Measurements from ENCODE around the gene TP53BP2. TPM values are rescaled to one million over a fixed set of nuclear protein-coding genes. Genes with fewer than 3 reads are reported as not detected.
A peak's percentile ranks its signal among the peaks of the same experiment; 100 is the strongest.

Gene TP53BP2
- total RNA-seq, 1 experiment from 2014 or later = 22.3 TPM

DNA sequence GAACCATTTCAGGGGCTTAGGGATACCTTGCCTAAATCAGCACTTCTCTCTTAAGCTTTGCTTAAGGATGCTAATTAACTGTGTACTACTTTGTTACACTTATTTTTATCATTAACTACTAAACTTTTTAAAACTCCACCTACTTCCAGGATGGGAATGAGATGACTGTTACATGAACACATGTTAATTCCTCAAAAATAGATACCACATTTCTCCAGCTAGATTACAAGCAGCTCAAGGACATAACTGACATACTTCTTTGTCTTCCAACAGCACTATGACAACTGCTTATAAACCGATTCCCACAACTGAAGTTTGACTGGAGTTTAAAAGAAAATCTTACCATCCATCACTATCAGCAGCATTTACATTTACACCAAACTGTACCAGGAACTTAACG lies 53.7 kb downstream of the TP53BP2 start:
- no peaks in the 10 kb centered on the region for H3K27me3 ChIP-seq
- no peaks in the 10 kb centered on the region for H3K9me3 ChIP-seq
- H3K36me3 ChIP-seq = peaks cover 28% of the 10 kb centered on the region
- no peak for DNase-seq
- H3K4me3 ChIP-seq = no peak overlapping the region

DNA sequence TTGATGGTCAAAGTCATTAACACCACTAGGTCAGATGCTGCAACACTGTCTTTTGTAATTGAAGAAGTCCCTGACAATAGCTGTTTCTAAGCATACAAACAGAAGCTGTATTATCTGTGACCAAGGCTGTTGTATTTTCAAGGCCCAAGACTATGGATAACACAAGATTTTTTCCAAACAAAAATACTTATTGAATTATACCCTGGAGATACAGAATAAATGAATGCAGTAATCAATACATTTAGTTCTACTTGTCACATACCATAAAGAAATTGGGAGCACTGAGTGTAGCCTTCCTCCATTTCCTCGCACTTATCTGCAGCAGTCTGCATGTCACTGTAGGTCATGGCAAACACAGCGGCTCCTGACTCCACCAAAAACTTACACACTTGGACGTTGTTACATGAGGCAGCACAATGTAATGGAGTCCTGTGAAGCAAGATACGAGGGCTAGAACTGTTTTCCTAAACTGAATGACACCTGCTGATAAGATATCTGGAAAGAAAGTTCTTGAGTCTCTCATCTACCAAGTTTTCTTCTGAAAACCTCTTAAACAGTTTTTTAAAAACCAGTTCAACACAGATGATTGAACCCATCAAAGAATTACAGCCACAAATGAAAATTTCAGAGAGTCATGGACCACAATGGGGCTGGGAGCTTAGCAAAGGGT lies 56.9 kb downstream of the TP53BP2 start:
- DNase-seq = no peak
- Histone ChIP-seq H3K27me3 (no peaks in the 10 kb centered on the region), H3K4me3 (no peak overlapping the region), H3K36me3 (peaks cover 29% of the 10 kb centered on the region), H3K9me3 (no peaks in the 10 kb centered on the region)

DNA sequence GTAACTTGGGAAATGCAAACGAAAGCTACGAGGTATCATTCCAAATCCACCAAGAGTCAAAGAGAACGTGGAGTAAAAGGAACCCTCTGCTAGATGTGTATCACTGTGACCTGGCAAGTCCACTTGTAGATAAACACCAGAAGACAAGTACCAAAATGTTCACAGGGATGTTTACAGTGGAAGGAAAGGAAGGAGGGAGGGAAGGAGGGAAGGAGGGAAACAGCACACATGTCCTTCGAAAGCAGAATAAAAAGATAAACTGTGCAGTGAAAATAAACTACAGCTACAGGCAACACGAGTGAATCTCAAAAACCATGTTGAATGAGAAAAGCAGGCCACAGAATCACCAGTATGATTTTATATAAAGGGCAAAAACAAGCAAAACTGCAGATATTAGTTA lies 59.9 kb downstream of the TP53BP2 start:
- Histone ChIP-seq H3K36me3 (peaks cover 29% of the 10 kb centered on the region), H3K9me3 (no peaks in the 10 kb centered on the region), H3K27me3 (no peaks in the 10 kb centered on the region), H3K4me3 (no peak overlapping the region)
- DNase-seq = no peak

DNA sequence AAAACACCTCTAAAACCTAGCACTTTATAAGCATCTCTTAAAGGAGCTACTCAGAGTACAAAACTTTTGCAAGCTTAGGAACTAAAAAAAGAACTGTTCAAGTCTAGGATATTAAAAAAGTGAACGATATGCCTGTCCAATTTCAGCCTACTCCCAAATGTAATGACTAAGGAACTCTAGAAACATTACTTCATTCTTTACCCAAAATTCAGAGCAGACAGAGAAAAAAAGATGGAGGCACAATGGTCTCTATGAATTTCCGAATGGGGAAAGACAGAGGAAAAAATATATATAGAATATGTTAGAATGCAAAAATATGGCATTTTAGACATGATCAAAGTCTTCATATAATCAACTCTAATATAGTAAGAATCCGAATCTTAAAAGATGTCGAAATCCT lies 61.2 kb downstream of the TP53BP2 start:
- Histone ChIP-seq H3K9me3 (no peaks in the 10 kb centered on the region), H3K36me3 (peaks cover 38% of the 10 kb centered on the region)

DNA sequence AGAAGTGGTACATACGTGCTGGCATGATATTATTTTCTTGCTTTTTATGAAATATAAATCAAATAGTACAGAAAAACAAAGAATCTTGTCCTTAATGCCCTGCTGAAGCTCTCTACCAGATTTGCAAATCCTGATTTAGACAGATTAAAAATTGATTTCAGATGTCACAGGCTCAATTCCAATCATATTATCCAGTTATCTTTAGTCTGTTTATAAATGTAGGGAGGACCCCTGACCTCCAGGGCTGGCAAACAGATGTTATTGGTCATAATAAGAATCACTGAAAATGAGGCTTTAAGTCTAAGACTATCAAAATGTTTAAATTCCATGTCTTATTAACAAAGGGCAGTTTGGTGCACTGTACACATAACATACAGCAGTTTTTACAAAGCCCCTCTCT lies 62.1 kb downstream of the TP53BP2 start:
- no peak overlapping the region for H3K4me3 ChIP-seq
- H3K36me3 ChIP-seq = peaks cover 34% of the 10 kb centered on the region
- no peaks in the 10 kb centered on the region for H3K9me3 ChIP-seq
- no peak for DNase-seq
- no peaks in the 10 kb centered on the region for H3K27me3 ChIP-seq

More for the DNA sequence above, 61.2 kb downstream of the TP53BP2 start:
- no peak overlapping the region for H3K4me3 ChIP-seq
- H3K27me3 ChIP-seq = no peaks in the 10 kb centered on the region
- no peak for DNase-seq

DNA sequence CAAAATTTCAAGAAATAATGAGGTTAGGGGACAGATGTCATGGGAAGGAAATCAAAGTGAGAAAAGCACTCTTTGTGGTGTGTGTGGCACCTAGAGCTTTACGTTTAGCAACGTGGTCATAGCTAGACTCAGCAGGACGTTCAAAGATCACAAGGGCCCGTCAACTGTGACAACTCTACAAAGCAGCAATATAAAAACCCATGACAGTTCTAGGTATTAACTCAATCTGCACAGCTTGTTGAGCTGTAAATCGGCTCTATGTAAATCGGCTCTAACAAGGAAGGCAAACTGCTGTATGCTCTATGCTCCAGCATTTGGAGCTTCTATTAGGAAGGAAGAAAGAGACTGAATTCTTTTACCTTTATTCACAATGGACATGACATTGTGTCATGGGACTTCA lies 64.8 kb downstream of the TP53BP2 start:
- Histone ChIP-seq H3K9me3 (no peaks in the 10 kb centered on the region), H3K4me3 (no peak overlapping the region), H3K36me3 (peaks cover 43% of the 10 kb centered on the region), H3K27me3 (no peaks in the 10 kb centered on the region)
- DNase-seq = no peak

DNA sequence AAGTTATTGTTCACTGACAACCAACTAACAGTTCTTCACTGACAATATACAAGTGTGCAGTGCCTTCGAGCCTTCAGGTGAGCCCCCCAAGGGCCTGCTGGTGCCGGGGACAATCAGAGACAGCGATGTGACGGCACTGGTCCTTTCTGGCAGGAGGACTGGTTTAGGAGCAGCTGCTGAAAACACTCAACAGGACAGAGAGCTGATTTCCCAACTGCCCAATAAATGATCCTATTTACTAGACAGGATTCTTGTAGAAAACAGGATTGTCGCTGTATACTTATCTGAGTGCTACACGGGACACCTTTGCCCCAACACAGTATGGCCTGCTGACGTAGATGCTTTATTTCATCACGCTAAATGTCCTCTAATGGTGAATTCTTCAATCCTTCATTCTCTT lies 65.4 kb downstream of the TP53BP2 start:
- peaks cover 46% of the 10 kb centered on the region for H3K36me3 ChIP-seq
- DNase-seq = no peak

DNA sequence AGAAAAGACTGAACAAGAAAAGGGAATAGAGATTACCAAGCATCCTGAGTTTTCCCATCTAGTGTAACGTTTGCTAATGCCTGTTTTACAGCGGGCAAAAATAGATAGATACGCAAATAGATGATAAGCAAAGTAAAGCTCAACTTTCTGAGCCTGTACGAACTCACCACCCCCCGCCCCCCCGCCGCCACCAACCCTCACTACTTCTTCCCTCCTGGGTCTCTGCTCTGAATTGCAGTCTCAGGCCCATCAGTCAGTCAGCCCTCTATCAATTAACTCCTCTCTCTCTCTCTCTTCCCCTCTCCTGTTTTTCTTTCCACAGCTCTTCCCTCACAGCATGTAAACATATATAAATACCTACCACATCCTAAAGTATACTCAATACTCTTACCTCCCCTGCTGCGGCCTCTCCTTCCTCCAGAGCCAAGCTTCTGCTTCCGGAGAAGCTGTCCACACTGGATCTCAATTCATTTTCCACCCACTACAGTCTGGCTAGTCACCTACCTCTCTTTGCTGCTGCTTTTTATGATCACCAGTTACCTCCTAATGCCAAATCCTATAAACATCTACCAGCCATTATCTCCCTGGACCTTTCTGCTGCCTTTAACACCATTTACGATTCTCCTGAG lies 68.8 kb downstream of the TP53BP2 start:
- Histone ChIP-seq H3K4me3 (no peak overlapping the region), H3K27me3 (no peaks in the 10 kb centered on the region), H3K36me3 (peaks cover 72% of the 10 kb centered on the region), H3K9me3 (no peaks in the 10 kb centered on the region)
- DNase-seq = no peak

More for the DNA sequence above, 65.4 kb downstream of the TP53BP2 start:
- H3K9me3 ChIP-seq = no peaks in the 10 kb centered on the region
- H3K4me3 ChIP-seq = no peak overlapping the region
- no peaks in the 10 kb centered on the region for H3K27me3 ChIP-seq

DNA sequence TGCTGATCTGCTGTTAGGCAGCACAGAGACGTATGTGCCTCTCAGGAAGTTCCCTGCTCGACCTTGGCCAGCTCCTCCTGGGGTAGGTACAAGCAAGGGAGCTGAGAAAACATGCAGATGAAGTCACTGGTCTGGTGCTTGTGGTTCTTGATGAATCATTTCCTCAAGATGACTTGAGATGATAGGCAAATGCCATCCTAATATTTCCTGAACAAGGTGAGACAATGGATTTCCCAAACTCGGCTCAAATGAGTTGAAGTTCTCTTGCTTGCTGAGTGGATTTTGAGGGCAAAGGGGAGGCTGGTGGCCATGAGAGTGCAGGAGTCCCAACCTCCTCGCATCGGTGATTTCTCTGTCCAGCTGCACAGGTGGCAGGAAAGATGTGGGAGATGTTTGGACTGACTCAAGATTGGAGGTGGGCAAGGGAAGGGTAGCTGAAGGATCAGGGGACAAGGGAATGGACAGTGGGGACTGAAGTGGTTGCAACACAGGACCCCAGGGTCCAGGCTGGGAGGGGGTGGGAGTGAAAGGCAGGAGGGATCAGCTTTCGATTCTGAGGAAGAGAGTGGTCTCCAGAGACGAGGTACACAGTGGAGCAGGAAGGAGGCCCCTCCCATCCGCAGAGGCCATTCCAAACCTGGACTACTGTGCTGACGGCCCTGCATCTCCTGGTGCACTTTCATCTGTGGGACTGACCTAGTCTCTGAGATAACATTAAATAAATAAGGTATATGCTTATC lies 69.5 kb downstream of the TP53BP2 start:
- peaks cover 79% of the 10 kb centered on the region for H3K36me3 ChIP-seq
- no peak overlapping the region for H3K4me3 ChIP-seq
- H3K27me3 ChIP-seq = no peaks in the 10 kb centered on the region
- no peaks in the 10 kb centered on the region for H3K9me3 ChIP-seq
- DNase-seq = peak; percentile 61

DNA sequence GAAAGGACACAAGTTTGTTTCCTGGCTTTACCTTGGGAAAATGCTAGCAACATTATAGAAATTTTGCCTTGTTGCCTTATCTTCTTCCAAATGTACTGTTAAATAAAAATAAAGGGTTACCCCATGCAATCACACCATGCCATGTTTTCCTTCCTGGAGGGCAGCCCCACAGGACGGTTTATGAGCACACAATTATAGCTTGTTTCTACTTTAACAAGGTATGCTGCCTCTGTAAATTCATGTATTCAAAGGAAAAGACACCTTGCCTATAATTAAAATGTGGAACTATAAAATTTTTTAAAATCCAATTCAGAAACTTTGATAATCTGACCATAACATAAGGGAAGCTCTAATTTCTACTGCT lies 70.1 kb downstream of the TP53BP2 start:
- H3K36me3 ChIP-seq = peaks cover 84% of the 10 kb centered on the region
- no peaks in the 10 kb centered on the region for H3K27me3 ChIP-seq
- H3K4me3 ChIP-seq = no peak overlapping the region
- DNase-seq = no peak
- no peaks in the 10 kb centered on the region for H3K9me3 ChIP-seq

DNA sequence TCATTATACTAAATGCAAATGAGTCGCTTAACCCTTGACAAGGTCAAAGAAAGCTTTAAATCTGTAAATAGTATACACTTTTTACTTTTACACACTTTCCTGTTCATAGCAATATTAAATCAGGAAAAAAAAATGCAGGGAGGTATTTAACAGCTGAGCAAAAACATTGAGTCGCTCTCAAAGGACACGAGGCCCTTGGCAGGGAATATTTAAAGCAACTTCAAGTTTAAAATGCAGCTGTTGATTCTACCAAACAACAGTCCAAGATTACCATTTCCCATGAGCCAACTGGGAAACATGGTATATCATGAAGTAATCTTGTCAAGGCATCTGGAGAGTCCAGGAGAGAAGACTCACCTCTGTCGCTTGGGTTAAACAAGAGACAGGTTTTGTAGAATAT lies 70.7 kb downstream of the TP53BP2 start:
- DNase-seq = peak; percentile 10
- Histone ChIP-seq H3K27me3 (no peaks in the 10 kb centered on the region), H3K9me3 (no peaks in the 10 kb centered on the region), H3K4me3 (no peak overlapping the region), H3K36me3 (peaks cover 85% of the 10 kb centered on the region)

DNA sequence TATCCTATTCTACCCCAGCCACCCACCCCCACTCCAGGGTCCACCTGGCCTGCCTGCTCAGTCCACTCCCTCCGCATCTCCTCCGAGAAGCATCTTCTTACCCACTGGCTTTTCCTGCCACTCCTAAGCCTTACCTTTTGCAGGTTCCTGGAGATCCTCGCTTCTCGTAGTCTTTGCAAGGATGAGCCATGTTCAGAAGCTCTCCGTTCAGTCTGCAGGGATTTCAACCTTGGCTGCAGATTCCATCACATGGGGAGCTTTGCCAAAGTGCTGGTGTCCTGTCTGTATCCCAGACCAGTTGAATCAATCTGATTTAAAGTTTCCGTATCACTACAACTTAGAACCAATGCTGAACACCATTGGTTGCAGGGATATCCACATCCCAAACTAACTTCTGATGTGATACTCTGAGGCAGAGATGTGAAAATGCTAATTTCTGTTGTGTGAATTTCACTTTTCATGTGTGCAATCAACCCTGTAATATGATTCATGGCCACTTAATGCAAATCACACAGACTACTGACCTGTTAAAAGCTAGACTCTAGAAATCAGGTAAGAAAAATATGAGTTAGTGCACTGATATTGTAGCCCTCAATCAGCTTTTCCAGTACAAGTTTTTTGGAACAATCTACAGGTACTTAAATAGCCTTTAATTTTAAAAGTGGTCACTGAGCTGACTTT lies 71.5 kb downstream of the TP53BP2 start:
- Histone ChIP-seq H3K4me3 (no peak overlapping the region), H3K36me3 (peaks cover 88% of the 10 kb centered on the region), H3K27me3 (no peaks in the 10 kb centered on the region), H3K9me3 (no peaks in the 10 kb centered on the region)
- no peak for DNase-seq

DNA sequence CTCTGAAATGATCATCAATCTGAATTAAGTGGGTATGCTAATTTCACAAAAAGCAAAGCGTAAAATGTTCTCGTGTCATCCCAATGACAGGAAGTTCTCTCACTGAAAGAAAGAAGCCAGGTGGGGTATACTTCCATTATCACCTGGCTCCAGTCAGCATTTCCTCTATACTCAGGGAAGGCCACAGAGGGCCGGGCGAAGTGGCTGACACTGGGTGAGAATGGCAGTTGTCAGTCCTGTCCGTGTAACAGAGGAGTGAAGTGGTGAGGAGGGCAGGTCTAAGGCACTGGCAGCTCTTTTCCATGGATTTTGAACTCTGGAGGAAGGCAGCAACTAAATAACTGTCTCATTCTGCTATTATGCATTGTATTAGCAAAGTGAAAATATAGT lies 73.0 kb downstream of the TP53BP2 start:
- no peak overlapping the region for H3K4me3 ChIP-seq
- H3K27me3 ChIP-seq = no peaks in the 10 kb centered on the region
- H3K36me3 ChIP-seq = peaks cover 90% of the 10 kb centered on the region
- no peak for DNase-seq
- no peaks in the 10 kb centered on the region for H3K9me3 ChIP-seq

DNA sequence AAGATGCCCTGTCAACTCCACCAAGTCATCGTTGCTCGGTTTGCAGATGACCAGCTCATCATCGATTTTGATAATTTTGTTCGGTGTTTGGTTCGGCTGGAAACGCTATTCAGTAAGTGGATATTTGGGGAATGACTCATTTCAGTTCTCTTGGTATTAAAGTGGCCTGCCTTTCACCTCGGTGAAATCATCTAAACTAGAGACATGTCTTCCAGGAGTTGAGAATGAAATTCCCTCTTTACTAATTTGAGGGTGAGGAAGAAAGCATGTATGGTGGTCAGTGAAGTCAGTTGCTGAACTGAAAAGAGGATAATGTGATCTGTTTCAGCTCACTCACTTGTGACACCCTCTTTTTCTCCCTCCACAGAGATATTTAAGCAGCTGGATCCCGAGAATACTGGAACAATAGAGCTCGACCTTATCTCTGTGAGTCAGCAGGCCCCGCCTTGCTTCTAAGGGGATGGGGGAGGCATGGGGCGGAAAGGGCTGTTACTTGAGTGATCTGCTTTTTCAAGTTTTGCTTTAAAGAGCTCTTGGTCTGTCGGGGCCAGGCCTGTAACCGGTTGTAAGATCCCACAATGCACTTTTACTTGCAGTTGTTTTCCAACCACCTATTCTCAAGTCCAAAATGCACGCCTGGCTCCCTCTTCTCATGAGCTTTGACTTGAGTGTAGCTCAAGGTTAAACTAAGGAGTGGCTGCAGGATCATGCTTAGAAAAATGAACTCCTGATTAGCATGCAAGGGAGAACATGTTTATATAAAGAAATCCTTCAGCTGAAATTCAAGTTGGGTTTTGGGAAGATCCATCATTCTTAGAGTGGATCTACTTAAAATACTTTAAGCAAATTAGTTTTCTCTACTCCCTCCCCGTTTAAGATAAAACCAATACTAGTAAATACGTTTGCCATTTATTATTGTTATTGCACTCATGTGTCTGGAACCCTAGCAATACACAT lies 73.7 kb downstream of the TP53BP2 start:
- no peaks in the 10 kb centered on the region for H3K27me3 ChIP-seq
- DNase-seq = peak; percentile 59
- H3K4me3 ChIP-seq = no peak overlapping the region
- H3K36me3 ChIP-seq = peaks cover 83% of the 10 kb centered on the region
- H3K9me3 ChIP-seq = no peaks in the 10 kb centered on the region

DNA sequence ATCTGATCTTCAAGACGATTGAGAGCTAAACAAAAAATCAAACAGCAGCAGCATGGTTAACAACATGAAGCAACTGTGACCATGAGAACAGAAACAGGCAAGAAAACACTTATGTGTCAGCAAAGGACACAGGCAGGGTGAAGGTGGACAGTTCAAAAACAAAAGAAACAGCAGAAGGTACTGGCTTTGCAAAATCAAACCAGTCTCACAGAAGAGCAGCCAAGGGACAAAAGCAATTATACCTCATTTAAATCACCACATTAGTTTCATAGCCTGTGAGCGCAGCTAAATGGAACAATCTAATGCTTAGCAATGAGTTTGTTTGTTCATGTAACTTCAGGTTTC lies 74.3 kb downstream of the TP53BP2 start:
- H3K27me3 ChIP-seq = no peaks in the 10 kb centered on the region
- H3K9me3 ChIP-seq = no peaks in the 10 kb centered on the region
- DNase-seq = no peak
- peaks cover 87% of the 10 kb centered on the region for H3K36me3 ChIP-seq
- H3K4me3 ChIP-seq = no peak overlapping the region

DNA sequence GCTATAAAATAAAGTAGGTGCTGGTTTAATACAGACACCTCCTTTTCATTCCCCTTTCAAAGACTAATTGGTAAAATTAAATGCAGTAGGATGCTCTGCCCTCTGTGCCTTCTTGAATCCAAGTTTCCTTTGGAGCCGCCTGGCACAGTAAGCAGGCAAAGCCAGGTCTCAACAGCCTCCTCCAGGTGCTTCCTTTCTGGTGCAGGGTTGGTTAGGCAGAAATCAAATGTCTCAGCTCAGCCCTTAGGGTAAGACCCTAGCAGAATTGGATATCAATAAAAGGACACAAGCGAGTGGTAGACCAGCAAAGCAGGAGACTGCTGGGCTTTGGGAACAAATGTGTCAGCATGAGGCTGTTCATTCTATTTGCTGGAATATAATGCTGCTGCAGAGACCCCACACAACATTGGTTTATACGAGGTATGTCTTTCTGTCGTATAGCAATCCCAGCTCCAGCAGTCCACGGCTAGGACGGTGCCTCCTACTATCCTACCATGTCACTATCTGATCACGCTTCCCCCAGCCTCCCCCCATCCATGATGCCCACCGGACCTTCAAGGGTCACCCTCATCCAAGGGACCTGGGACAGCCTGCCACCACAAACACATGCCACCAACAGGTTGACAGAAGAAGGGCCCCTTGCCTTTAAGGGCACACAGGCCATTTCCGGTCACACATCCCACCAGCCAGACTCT lies 75.0 kb downstream of the TP53BP2 start:
- no peaks in the 10 kb centered on the region for H3K9me3 ChIP-seq
- H3K27me3 ChIP-seq = no peaks in the 10 kb centered on the region
- peaks cover 87% of the 10 kb centered on the region for H3K36me3 ChIP-seq
- no peak overlapping the region for H3K4me3 ChIP-seq
- no peak for DNase-seq
